HG03108 (cell line): Measurements from ENCODE around the gene C11orf71.

ENCODE experiments used
- ATAC-seq: cut with Tn5 transposase; IDR thresholded peaks from one replicate; pipeline ENCODE4 v1.9.1; 2021; ENCODE audit warnings: moderate library complexity; ENCODE audit not compliant: unreplicated experiment

The C11orf71 gene

GRCh38 chr11:114399490-114400215, 658 bp downstream of the C11orf71 start:
- no peak for ATAC-seq

- ATAC-seq, result no peak
These were observed 1.9 kb downstream of the C11orf71 start for GRCh38 chr11:114398303-114398920.

- no peak for ATAC-seq
These were observed 2.8 kb downstream of the C11orf71 start for GRCh38 chr11:114397349-114397982.

DNA sequence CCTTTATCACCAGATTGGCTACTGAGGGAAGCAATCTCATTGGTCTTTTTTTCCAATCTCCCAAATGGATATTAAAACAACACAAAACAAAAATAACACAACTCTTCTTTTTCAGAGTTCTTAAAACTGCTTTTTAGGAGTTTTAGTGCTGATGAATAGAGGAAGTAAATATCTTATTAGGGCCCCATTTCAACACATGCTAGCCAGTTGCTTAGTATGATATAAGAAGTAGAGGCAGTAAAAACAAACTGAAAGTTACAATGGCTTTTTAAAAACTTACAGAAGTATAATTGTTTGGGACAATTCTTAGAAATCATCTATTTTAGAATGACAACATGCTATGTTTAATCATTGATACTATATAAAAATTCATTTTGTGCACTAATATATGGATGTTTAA, 3.4 kb downstream of the C11orf71 start:
- no peak for ATAC-seq

- ATAC-seq, result no peak
These were observed 4.6 kb downstream of the C11orf71 start for GRCh38 chr11:114395736-114396135.

- ATAC-seq, result no peak
These were observed 7.3 kb downstream of the C11orf71 start for GRCh38 chr11:114392735-114393667.

GRCh38 chr11:114386545-114386944, 13.8 kb downstream of the C11orf71 start:
- no peak for ATAC-seq

DNA sequence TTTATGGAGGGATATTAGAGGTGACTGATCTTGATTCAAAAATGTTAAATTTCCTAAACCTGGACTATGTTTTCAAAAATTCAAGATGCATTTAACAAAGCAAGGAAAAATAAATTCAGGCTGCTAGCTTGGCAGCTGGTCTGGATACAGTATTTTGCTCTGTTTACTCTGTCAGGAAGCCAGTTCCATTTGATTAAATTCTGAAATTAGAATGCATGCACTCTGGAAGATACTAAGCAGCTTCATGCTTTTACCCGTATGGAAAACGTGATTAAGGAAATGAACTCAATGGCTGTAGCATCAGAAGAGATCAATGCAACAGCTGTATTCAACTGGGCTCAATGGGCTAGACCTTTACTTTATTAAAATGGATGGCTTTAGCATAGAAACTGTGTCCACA, 14.2 kb downstream of the C11orf71 start:
- ATAC-seq, result no peak

GRCh38 chr11:114384487-114384886, 15.8 kb downstream of the C11orf71 start:
- no peak for ATAC-seq

GRCh38 chr11:114382509-114382908, 17.8 kb downstream of the C11orf71 start:
- no peak for ATAC-seq

- no peak for ATAC-seq
These were observed 20.8 kb downstream of the C11orf71 start for GRCh38 chr11:114379394-114380069.

DNA sequence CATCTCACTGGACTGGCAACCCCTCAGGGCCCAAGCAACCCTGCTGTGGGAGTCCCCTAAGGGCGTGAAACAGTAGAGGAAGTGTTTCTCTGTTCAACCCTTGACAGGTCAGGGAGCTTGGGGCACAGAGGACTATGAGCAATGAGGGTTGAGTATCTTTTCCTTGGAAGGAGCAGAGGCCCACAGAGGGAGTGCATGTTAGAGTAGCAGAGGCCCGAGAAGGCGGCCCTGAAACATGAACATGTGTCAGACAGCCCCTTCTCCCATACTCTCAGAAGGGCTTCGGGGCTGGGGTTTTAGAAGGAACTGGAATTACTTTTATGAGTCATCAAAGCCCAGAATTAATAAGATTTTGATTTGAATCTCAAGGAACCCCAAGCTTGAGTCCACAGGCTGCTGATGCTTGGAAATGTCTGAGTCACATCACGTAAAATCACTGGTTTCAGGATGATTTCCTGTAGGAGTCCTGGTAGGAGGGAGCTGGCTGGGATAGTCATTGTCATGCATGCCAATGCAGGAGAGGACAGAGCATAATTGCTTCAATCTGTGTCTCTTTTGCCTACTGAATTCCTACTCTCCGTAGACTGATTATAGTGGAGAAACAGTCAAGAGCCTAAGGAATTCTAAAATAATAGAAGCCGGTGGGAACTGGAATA, 22.6 kb downstream of the C11orf71 start:
- ATAC-seq, result no peak

DNA sequence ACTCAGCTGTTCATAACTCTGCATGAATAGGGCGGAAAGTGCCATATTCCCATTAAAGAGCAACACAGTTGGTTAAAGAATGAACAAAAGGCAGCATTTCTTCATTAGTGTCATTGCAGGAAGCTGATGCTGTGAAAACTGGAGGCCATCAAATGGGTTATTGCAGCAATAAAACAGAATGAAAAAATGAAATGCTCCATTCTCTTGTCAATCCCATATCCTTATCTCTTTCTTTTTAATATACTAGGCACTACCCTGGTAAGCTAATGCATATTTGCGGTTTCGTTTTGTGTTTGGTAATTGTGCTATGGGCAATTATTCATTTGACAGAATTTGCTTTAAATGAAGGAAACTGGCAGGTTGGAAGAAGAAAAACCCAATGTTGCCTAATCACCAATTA, 25.3 kb downstream of the C11orf71 start:
- ATAC-seq, result no peak

DNA sequence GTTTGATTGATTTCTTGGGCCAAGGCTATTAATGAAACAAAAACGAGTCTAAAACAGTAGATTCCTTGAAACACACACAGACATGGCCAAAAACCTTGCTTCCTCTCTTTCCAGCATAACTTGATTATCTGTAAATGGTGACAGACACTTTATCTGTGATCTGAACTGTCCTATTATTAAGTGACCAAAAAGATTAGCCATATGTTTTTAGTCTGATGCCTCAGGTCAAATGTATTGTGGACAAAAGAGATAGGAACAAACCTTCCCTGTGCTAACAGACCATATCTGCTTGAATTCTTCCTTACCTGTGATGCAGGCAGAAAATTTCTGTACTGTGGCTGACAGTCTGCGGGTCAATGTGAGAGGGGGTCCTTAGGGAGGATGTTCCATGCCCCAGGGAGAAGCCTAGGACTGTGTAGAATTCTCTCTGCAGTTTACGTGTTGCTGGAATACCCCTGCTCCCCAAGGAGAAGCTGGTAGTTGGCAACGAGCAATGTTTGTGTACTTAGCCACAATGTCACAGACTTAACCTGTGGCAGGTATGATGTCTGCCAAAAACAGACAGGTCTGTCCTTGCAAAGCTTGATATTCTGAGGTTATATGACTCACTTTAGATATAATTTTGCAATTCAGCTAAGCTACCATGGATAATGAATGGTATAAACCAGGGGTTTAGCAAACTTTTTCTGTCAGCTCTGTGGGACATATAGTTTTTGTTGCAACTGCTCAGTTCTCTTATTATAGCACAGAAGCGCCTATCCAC, 31.2 kb downstream of the C11orf71 start:
- no peak for ATAC-seq

- no peak for ATAC-seq
These were observed 32.9 kb downstream of the C11orf71 start for GRCh38 chr11:114367244-114367957.

DNA sequence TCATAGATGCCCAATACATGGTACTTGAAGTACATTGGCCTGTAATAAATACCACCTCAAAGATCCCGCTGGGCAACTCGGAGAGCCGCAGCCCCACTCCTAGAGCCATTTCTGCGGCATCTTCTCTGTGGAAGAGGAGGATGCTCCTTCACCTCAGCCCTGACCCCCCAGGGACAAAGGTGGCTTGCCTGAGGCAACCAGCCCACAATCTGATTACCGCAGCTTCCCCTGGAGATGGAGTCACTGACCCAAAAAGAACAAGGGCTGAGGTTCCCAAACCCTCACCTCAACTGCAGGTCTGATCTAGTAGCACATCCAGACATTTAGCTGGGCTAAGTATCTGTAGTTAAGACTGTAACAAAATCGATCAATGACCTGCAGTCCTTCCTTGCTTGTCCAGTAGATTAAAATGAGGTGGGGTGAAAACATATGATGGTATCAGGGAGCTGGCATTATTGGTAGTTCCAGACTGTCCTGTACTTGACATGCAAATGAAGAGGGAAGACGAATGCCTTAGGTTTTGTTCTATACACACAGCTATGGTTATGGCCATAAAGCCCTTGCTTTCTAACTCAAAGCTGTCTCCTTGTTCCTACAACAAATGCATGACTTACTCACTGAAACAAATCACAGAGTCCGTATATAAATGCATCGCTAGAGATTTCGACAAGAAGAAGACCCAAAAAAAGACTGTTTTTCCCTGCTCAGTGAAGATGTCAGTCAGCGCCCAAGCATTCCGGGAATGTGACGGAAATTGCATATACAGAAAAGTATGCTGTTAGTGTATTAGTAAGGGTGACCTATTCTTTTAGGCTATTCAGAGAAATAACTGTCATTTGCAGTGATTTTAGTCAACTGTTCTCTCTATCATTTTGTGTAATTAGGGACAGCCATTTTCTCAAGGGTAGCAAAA, 33.7 kb downstream of the C11orf71 start:
- no peak for ATAC-seq

DNA sequence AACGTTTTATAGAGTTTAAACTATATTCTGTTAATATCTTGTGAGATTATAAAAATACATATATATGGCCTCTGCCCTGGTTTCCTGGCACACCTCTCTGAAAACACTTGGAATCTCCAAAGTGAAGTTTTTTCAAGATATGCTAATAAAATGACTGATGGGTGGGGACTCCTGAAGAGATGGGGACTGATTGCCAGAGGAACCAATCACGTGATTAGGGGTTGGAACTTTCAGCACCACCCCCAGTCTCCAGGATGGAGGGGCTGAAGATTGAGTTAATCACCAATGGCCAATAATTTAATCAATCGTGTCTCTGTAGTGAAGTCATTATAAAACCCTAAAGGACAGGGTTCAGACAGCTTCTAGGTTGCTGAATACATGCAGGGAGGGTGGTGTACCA, 37.4 kb downstream of the C11orf71 start:
- no peak for ATAC-seq

- no peak for ATAC-seq
These were observed 38.0 kb downstream of the C11orf71 start for GRCh38 chr11:114362326-114362725.
